B cell (primary cell): ENCODE results near the gene TENM4.

Source experiments
- EZH2 ChIP-seq: IDR thresholded peaks from 2 replicates; pipeline ENCODE4 v1.6.1; 2012; ENCODE audit warnings: borderline replicate concordance, low read depth, mild to moderate bottlenecking, moderate library complexity, low read length; ENCODE audit not compliant: insufficient read depth, poor library complexity, severe bottlenecking
- TF ChIP-seq, protein P1 (sequence below): fragments of 200-600 bp; IDR thresholded peaks from one replicate; pipeline ENCODE4 v1.8.0; 2022; ENCODE audit warnings: antibody characterized with exemption, mild to moderate bottlenecking

DNA sequence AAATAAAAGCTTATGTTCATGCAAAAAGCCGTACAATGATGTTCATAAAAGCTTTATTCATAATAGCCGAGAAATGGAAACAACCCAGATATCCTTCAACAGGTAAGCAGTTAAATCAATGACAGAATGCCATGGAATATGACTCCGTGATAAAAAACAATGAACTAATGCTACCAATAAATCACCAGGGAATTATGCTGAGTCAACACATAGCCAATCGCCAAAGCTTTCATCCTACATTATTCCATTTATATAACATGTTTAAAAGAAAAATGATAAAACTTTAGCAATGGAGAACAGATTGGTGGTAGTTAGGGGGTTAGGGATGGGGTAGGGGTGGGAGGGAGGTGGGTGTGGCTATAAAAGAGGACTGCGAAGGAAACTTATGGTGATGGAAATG is 356.4 kb downstream of the TENM4 start:
- TF ChIP-seq, protein P1, sequence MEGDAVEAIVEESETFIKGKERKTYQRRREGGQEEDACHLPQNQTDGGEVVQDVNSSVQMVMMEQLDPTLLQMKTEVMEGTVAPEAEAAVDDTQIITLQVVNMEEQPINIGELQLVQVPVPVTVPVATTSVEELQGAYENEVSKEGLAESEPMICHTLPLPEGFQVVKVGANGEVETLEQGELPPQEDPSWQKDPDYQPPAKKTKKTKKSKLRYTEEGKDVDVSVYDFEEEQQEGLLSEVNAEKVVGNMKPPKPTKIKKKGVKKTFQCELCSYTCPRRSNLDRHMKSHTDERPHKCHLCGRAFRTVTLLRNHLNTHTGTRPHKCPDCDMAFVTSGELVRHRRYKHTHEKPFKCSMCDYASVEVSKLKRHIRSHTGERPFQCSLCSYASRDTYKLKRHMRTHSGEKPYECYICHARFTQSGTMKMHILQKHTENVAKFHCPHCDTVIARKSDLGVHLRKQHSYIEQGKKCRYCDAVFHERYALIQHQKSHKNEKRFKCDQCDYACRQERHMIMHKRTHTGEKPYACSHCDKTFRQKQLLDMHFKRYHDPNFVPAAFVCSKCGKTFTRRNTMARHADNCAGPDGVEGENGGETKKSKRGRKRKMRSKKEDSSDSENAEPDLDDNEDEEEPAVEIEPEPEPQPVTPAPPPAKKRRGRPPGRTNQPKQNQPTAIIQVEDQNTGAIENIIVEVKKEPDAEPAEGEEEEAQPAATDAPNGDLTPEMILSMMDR, result no peak
- no peak for TF ChIP-seq EZH2
